ENCODE measurements around the gene RBM8A.

Gene RBM8A

DNA sequence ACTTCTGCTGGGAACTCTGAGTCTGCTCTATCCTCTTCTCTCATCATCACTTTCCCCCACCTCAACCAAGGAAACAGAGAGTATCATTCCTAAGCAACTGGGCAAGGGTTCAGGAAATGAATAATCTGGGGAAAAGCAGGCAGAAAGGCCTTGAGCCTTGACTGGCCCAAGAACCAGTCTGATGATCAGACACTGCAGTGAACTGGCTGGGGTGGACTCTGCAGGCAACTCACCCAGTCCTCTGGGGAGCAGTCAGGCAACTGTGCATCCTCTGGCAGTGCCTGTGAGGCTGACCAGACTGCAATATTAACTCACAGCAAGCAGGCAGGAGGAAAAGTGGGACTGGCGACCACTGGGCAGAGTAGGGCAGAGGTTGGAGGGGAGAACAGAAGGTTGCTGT lies 42.6 kb downstream of the RBM8A start:
- no peak for DNase-seq (ENCODE audit: low read depth in 3 of 3)

DNA sequence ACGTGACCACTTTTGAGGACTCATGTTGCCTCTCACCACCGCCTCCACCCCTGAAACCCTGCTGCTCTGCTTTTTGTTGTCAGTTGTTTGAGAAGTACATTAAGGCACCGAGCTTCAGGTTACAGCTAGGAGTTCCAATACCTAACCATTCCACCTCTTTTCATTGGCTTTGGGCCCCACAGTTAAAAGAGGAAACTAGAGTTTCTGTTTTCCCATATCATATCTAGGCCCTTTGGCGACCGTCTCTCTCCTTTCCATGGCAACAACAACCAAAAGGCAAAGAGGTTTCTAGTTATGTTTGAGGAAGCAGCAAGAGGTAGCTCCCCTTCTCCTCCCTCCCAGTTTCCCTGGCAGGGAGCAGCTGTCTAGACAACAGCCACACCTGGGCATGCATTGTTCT lies 47.5 kb downstream of the RBM8A start:
- no peak for DNase-seq (ENCODE audit: low read depth in 3 of 3)

DNA sequence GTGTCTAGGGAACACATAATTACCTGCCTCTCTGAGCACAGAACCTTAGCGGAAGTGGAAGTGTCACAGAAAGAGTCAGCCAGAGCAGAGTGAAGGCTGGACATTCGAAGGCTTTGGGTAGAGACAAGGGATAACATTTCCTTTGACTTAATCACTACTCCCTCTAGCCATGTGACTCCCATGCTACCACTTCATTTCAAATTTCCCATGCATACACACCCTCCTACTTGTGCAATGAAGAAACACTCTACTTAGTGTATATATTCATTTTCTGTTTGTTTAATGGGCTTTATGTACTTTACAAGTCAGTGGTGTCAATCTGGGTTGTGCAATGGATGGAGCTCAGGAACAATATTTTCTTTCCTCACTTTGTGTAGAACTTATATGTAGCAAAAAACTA lies 48.6 kb downstream of the RBM8A start:
- DNase-seq (ENCODE audit: low read depth in 3 of 3): no peak

DNA sequence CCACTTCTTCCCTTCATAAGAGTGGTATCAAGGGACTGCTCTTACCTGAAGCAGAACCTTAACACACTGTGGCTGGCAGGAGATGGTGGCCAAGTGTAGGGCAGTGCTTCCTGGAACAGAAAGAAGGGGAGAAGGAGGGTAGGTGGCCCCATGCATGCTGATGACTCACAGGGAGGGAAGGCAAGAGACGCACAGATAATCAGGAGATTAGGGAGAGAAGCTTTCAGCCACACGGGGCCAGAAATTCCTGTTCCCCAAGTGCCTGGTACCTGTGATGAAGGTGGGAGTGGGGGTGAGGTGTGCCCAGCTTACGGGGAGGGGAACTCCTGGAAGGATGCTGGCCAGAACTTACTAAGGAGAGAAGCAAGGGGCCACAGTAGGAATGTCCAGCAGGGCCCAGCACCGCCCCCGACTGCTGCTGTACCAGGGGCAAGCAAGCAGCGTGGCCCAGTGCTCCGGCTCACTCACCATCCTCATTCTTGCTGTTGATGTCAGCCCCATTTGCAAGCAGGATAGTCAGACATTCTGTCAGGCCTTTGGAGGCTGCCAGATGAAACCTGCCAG lies 49.3 kb downstream of the RBM8A start:
- DNase-seq (ENCODE audit: low read depth in 3 of 3): no peak

GRCh38 chr1:145874646-145875045 lies 52.6 kb downstream of the RBM8A start:
- DNase-seq (ENCODE audit: low read depth in 3 of 3): no peak

DNA sequence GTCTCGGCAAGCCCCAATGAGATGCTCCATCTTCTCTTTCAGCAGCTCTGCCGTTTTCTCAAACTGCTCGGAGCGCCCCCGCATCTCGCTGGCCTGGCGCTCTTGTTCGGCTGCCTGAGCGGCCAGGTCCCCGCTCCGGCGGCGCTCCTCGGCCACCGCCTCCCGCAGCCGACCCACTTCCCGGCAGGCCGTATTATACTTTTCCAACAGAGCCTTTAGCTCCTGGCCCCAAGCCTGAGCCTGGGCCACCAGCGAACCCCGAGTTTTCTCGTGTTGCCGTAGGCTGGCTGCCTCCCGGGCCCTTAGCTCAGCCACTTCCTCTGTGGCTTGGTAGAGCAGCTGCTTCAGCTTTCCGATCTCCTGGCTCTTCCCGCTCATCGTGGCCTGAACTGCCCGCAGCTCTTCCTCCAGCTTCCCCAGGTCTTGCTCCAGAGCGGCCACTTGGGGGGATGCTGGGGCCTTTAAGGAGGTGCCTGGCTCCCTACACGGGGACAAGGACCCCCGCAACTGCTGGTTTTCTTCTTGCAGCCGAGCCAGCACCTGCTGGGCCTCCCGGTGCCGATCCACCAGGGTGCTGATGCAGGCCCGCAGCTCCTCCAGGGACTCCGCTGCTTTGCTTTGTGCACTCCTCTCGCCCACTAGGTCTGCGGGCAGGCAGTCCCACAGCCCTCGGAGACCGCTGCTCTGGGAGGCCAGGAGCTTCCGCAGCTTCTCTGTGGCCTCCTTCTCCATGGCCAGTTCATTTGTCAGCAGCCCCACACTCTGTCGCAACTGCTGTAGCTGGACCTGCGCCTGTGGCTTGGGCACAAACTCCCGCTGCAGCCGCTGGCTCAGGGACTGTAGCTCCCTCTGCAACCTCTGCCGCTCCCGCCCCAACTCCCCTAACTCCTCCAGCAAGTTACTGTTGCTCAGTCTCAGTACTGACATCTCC lies 55.0 kb downstream of the RBM8A start:
- DNase-seq (ENCODE audit: low read depth in 3 of 3): peak; percentile 5 to 24 (median 6)

Measured in stimulated activated CD4-positive, alpha-beta T cell treated with anti-CD3 and anti-CD28 coated beads, TNF-alpha, amount 100 ng/mL, for 4 hours (primary cell).